ENCODE measurements around the gene CACNA1H.

CACNA1H gene

GRCh38 chr16:1132431-1132830 lies 20.5 kb upstream of the CACNA1H start:
- DNase-seq (ENCODE audit: low read depth) = no peak
- H3K4me3 ChIP-seq (ENCODE audit: low read length) = no peak overlapping the region
- no peak for TF ChIP-seq CTCF (conservative IDR thresholded peaks at IDR 0.05; ENCODE audit: low read depth, low read length)

- no peak for DNase-seq (ENCODE audit: low read depth)
- no peak overlapping the region for H3K4me3 ChIP-seq (ENCODE audit: low read length)
- TF ChIP-seq CTCF (conservative IDR thresholded peaks at IDR 0.05; ENCODE audit: low read depth, low read length) = no peak
Observed at GRCh38 chr16:1133271-1133670, 19.6 kb upstream of the CACNA1H start.

- no peak for DNase-seq (ENCODE audit: low read depth)
- H3K4me3 ChIP-seq (ENCODE audit: low read length) = no peak overlapping the region
- no peak for TF ChIP-seq CTCF (conservative IDR thresholded peaks at IDR 0.05; ENCODE audit: low read depth, low read length)
Observed at GRCh38 chr16:1133810-1134520, 18.9 kb upstream of the CACNA1H start.

GRCh38 chr16:1134776-1135458 lies 18.0 kb upstream of the CACNA1H start:
- no peak for TF ChIP-seq CTCF (conservative IDR thresholded peaks at IDR 0.05; ENCODE audit: low read depth, low read length)

GRCh38 chr16:1135459-1135825 lies 17.5 kb upstream of the CACNA1H start:
- no peak overlapping the region for H3K4me3 ChIP-seq (ENCODE audit: low read length)
- TF ChIP-seq CTCF (conservative IDR thresholded peaks at IDR 0.05; ENCODE audit: low read depth, low read length) = no peak
- DNase-seq (ENCODE audit: low read depth) = no peak

More at GRCh38 chr16:1134776-1135458, 18.0 kb upstream of the CACNA1H start:
- DNase-seq (ENCODE audit: low read depth) = no peak
- H3K4me3 ChIP-seq (ENCODE audit: low read length) = no peak overlapping the region

- no peak for TF ChIP-seq CTCF (conservative IDR thresholded peaks at IDR 0.05; ENCODE audit: low read depth, low read length)
- no peak for DNase-seq (ENCODE audit: low read depth)
Observed at GRCh38 chr16:1137604-1138003, 15.3 kb upstream of the CACNA1H start.

More at GRCh38 chr16:1137604-1138003, 15.3 kb upstream of the CACNA1H start:
- H3K4me3 ChIP-seq (ENCODE audit: low read length) = no peak overlapping the region
